Measurements from ENCODE around the gene OXLD1. TPM values are rescaled to one million over a fixed set of nuclear protein-coding genes. Genes with fewer than 3 reads are reported as not detected.

Gene OXLD1
- total RNA-seq, 1 donor from 2014 or later = 57.8 TPM

DNA sequence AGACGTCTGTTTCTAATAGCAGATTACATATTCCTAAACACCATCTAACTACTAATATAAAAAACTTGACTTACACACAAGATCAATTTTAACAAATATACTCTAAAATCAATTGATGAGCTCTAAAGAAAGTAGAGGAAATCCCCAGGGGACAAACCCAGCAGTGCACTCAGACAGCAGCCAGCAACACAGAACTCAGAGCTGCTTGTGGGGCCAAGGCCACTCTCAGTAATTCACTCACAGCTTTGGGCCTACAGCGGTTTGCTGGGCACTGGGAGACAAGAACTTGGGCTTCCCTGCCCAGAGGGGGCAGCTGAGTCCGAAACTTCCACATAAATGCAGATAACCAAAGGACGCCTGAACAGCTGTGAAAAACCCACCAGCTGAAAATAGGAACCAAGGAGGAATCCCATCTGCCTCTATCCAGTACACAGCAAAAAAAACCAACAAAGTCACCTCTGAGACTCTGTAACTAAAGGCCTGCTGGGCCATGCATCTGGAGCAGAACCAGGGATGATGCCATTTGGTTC, 50.9 kb downstream of the OXLD1 start:
- intact Hi-C loops (cut with micrococcal nuclease) = no loop called here
- Mint-ChIP-seq H3K27ac (peak overlapping the region; percentile 83), H3K4me1 (peaks cover 17% of the 10 kb centered on the region), H3K36me3 (ENCODE audit: low read depth) (peaks cover 48% of the 10 kb centered on the region), H3K9me3 (no peaks in the 10 kb centered on the region), H3K27me3 (no peaks in the 10 kb centered on the region), H3K4me3 (no peak overlapping the region)
- no peak for DNase-seq

Other genes starting within 250 kb of the OXLD1 start
- gene ACTG1, start 153.8 kb downstream of the OXLD1 start, total RNA-seq = 3,353 and 3,420 TPM in 2 replicates
- 0.26 and 0.51 TPM in 2 replicates for gene FSCN2, start 138.2 kb downstream of the OXLD1 start, total RNA-seq
- 72.2 and 76.5 TPM in 2 replicates for gene FAAP100, start 114.3 kb downstream of the OXLD1 start, total RNA-seq
- 142 and 147 TPM in 2 replicates for gene NPLOC4, start 29.5 kb downstream of the OXLD1 start, total RNA-seq
- 0.14 and 0.37 TPM in 2 replicates for gene TSPAN10, start 29.4 kb downstream of the OXLD1 start, total RNA-seq
- 3.7 and 5.7 TPM in 2 replicates for gene PDE6G, start 10.1 kb downstream of the OXLD1 start, total RNA-seq
- 54.7 and 60.2 TPM in 2 replicates for gene CCDC137, start 132 bp upstream of the OXLD1 start, total RNA-seq
- gene ARL16, start 17.2 kb upstream of the OXLD1 start, total RNA-seq = 34.9 and 37.6 TPM in 2 replicates
- 136 and 137 TPM in 2 replicates for gene HGS, start 17.4 kb upstream of the OXLD1 start, total RNA-seq
- 232 and 233 TPM in 2 replicates for gene MRPL12, start 36.8 kb upstream of the OXLD1 start, total RNA-seq
- 48.6 and 52.7 TPM in 2 replicates for gene SLC25A10, start 45.7 kb upstream of the OXLD1 start, total RNA-seq
- not detected in 2 replicates for gene GCGR, start 137.5 kb upstream of the OXLD1 start, total RNA-seq
- gene MCRIP1, start 166.7 kb upstream of the OXLD1 start, total RNA-seq = 46.7 and 51.9 TPM in 2 replicates
- gene PPP1R27, start 168.4 kb upstream of the OXLD1 start, total RNA-seq = not detected in 2 replicates
- gene P4HB, start 193.9 kb upstream of the OXLD1 start, total RNA-seq = 458 and 507 TPM in 2 replicates
- 697 and 714 TPM in 2 replicates for gene ARHGDIA, start 204.7 kb upstream of the OXLD1 start, total RNA-seq
- 254 and 264 TPM in 2 replicates for gene ALYREF, start 225.0 kb upstream of the OXLD1 start, total RNA-seq
- gene ANAPC11, start 225.1 kb upstream of the OXLD1 start, total RNA-seq = 132 and 135 TPM in 2 replicates
- 0.30 and 0.40 TPM in 2 replicates for gene NPB, start 235.6 kb upstream of the OXLD1 start, total RNA-seq
- 43.0 and 46.5 TPM in 2 replicates for gene PCYT2, start 244.8 kb upstream of the OXLD1 start, total RNA-seq

Measured in activated CD4-positive, alpha-beta T cell treated with anti-CD3 and anti-CD28 coated beads, Interleukin-2, amount 10 ng/mL, durations not matched to agents 24 days and 14 days (primary cell).